Panc1 (cell line): ENCODE results near the gene PCDHA6. TPM values are rescaled to one million over a fixed set of nuclear protein-coding genes. Genes with fewer than 3 reads are reported as not detected.
"Not testable (repeated sequence)": the region's sequence is repeated elsewhere in the genome, so short reads cannot be mapped to it uniquely, and the experiment has no call there.

ENCODE experiments used
- ATAC-seq: fragments of 200-7000 bp; cut with Tn5 transposase; 2 replicates; pipeline ENCODE4 v1.9.1; 2020; ENCODE audit warnings: mild to moderate bottlenecking, moderate library complexity
- BruUV-seq: library from RNA; stranded (reverse); fragments of 400-500 nt; replicated peaks from 2 replicates; lab custom pipeline; 2021; lab: Mats Ljungman, UMichigan
- CTCF ChIA-PET: fragments of 300-600 bp; sonication (Branson Sonifier 250); formaldehyde crosslinking; loops from one replicate; lab custom pipeline; 2022; ENCODE audit warnings: antibody characterized with exemption; lab: Charles Lee
- POLR2A ChIA-PET: fragments of 300-600 bp; sonication (Branson Sonifier 250); formaldehyde crosslinking; loops from one replicate; lab custom pipeline; 2022; ENCODE audit warnings: antibody characterized with exemption; lab: Charles Lee
- DNase-seq: peaks from one replicate; pipeline ENCODE4 v3.0.0-alpha.2; 2010; ENCODE audit warnings: low read depth, low spot score
- H3K27ac ChIP-seq: 2 replicates; pipeline ENCODE4 v1.5.1; 2011; ENCODE audit warnings: mild to moderate bottlenecking, low read length, inconsistent platforms
- H3K27me3 ChIP-seq: fragments of 200-500 bp; sonication (Bioruptor generic); 2 replicates; pipeline ENCODE4 v1.6.0; 2014; ENCODE audit warnings: low read length, inconsistent platforms; ENCODE audit not compliant: control insufficient read depth, insufficient read depth
- H3K36me3 ChIP-seq: fragments of 200-500 bp; sonication (Bioruptor generic); 2 replicates; pipeline ENCODE4 v1.5.1; 2014; ENCODE audit warnings: inconsistent platforms, mild to moderate bottlenecking, low read length, moderate library complexity; ENCODE audit not compliant: control insufficient read depth, insufficient read depth
- H3K4me1 ChIP-seq: 2 replicates; pipeline ENCODE4 v1.5.1; 2011; ENCODE audit warnings: inconsistent platforms, mild to moderate bottlenecking, low read length, moderate library complexity; ENCODE audit not compliant: control insufficient read depth, insufficient read depth
- H3K4me3 ChIP-seq, 2 experiments: 2 replicates each; pipeline ENCODE4 v1.5.1; 2011 to 2012; ENCODE audit warnings: low read depth in 2 of 2, low read length in 2 of 2, mild to moderate bottlenecking in 2 of 2, inconsistent platforms in 1 of 2, moderate library complexity in 1 of 2
- H3K9me3 ChIP-seq: fragments of 200-500 bp; sonication (Bioruptor generic); 2 replicates; pipeline ENCODE4 v1.5.1; 2014; ENCODE audit warnings: low read depth, mild to moderate bottlenecking, inconsistent platforms, low read length, moderate library complexity; ENCODE audit not compliant: control insufficient read depth, insufficient read depth
- CTCF ChIP-seq: fragments of 450-650 bp; IDR thresholded peaks from 2 replicates; pipeline ENCODE4 v1.5.1; 2017; ENCODE audit warnings: mild to moderate bottlenecking
- POLR2AphosphoS5 ChIP-seq: IDR thresholded peaks from 2 replicates; pipeline ENCODE4 v1.6.1; 2012; ENCODE audit warnings: mild to moderate bottlenecking, low read depth, low read length, moderate library complexity
- SIN3A ChIP-seq: IDR thresholded peaks from 2 replicates; pipeline ENCODE4 v1.6.1; 2012; ENCODE audit warnings: low read depth, mild to moderate bottlenecking, low read length, moderate library complexity, borderline replicate concordance; ENCODE audit not compliant: insufficient read depth
- TCF7L2 ChIP-seq: IDR thresholded peaks from 2 replicates; pipeline ENCODE4 v1.6.1; 2011; ENCODE audit warnings: mild to moderate bottlenecking, low read depth, low read length, inconsistent platforms
- in situ Hi-C: cut with HindIII; loops from 2 replicates; pipeline ENCODE4 v1.10.0; 2016; ENCODE audit warnings: low sequenced_read_pairs, low pct_unique_long_range_greater_than_20kb
- intact Hi-C: fragments of 100-400 bp; cut with micrococcal nuclease; formaldehyde crosslinking; loops from one replicate; pipeline ENCODE4 v1.10.0; 2022; ENCODE audit not compliant: unreplicated experiment
- total RNA-seq: library from RNA; stranded (reverse); gene quantifications from one replicate; pipeline ENCODE4 v1.2.1, GENCODE V29; 2021; ENCODE audit not compliant: unreplicated experiment
- TF ChIP-seq, protein P1 (sequence below), 2 experiments: IDR thresholded peaks; 2 replicates each; pipeline ENCODE4 v1.6.1; 2011 to 2012; ENCODE audit warnings: low read depth in 2 of 2, control low read depth in 1 of 2, low read length in 1 of 2, mild to moderate bottlenecking in 1 of 2, moderate library complexity in 1 of 2; ENCODE audit not compliant: insufficient read depth in 1 of 2

PCDHA6 gene
- total RNA-seq, 1 experiment from 2014 or later: 0.31 TPM

- CTCF ChIA-PET: interaction anchor here (0.6 kb wide), 1 partner anchor 321 kb away, joined by 3 read pairs; no protein-coding TSS in a partner anchor
- not testable (repeated sequence) for ATAC-seq
Observed at GRCh38 chr5:140834439-140835008, 6.8 kb downstream of the PCDHA6 start.

GRCh38 chr5:140835622-140836510, 8.1 kb downstream of the PCDHA6 start:
- Histone ChIP-seq H3K4me1 (no peaks in the 10 kb centered on the region), H3K4me3 (no peak overlapping the region), H3K36me3 (no peaks in the 10 kb centered on the region), H3K27me3 (no peaks in the 10 kb centered on the region), H3K27ac (no peak overlapping the region), H3K9me3 (no peaks in the 10 kb centered on the region; the same call in 1 of the 2 replicates)
- no peak for DNase-seq
- intact Hi-C loops (no loop called here), in situ Hi-C loops (no loop called here)
- ChIA-PET CTCF (no interaction called here), POLR2A (no interaction called here)
- no peak for TF ChIP-seq POLR2AphosphoS5
- TF ChIP-seq TCF7L2: no peak
- no peak for TF ChIP-seq CTCF
- no peak for TF ChIP-seq SIN3A
- TF ChIP-seq, protein P1, sequence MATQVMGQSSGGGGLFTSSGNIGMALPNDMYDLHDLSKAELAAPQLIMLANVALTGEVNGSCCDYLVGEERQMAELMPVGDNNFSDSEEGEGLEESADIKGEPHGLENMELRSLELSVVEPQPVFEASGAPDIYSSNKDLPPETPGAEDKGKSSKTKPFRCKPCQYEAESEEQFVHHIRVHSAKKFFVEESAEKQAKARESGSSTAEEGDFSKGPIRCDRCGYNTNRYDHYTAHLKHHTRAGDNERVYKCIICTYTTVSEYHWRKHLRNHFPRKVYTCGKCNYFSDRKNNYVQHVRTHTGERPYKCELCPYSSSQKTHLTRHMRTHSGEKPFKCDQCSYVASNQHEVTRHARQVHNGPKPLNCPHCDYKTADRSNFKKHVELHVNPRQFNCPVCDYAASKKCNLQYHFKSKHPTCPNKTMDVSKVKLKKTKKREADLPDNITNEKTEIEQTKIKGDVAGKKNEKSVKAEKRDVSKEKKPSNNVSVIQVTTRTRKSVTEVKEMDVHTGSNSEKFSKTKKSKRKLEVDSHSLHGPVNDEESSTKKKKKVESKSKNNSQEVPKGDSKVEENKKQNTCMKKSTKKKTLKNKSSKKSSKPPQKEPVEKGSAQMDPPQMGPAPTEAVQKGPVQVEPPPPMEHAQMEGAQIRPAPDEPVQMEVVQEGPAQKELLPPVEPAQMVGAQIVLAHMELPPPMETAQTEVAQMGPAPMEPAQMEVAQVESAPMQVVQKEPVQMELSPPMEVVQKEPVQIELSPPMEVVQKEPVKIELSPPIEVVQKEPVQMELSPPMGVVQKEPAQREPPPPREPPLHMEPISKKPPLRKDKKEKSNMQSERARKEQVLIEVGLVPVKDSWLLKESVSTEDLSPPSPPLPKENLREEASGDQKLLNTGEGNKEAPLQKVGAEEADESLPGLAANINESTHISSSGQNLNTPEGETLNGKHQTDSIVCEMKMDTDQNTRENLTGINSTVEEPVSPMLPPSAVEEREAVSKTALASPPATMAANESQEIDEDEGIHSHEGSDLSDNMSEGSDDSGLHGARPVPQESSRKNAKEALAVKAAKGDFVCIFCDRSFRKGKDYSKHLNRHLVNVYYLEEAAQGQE (IDR thresholded peaks at IDR 0.05; ENCODE audit: insufficient read depth in 1 of 2, low read depth in 2 of 2, low read length in 1 of 2): no peak
- ATAC-seq: no peak
- no TSS peak for BruUV-seq

More at GRCh38 chr5:140834439-140835008, 6.8 kb downstream of the PCDHA6 start:
- H3K36me3 ChIP-seq, H3K27ac ChIP-seq, H3K4me3 ChIP-seq, DNase-seq, intact Hi-C loops, POLR2A ChIA-PET, BruUV-seq, H3K4me1 ChIP-seq, in situ Hi-C loops, H3K9me3 ChIP-seq, H3K27me3 ChIP-seq: not testable (repeated sequence)
